Measurements from ENCODE around the gene CERS1.

CERS1 gene

GRCh38 chr19:18844806-18845329, 51.1 kb downstream of the CERS1 start:
- no peak for TF ChIP-seq CTCF (IDR thresholded peaks at IDR 0.05; ENCODE audit: extremely low read depth, missing control alignments)
- DNase-seq (ENCODE audit: low spot score) = no peak

- TF ChIP-seq CTCF (IDR thresholded peaks at IDR 0.05; ENCODE audit: extremely low read depth, missing control alignments) = no peak
- DNase-seq (ENCODE audit: low spot score) = no peak
Measured at GRCh38 chr19:18843960-18844359, 52.0 kb downstream of the CERS1 start.

- no peak for DNase-seq (ENCODE audit: low spot score)
- TF ChIP-seq CTCF (IDR thresholded peaks at IDR 0.05; ENCODE audit: extremely low read depth, missing control alignments) = no peak
Measured at GRCh38 chr19:18842166-18842565, 53.8 kb downstream of the CERS1 start.

GRCh38 chr19:18841400-18841799, 54.6 kb downstream of the CERS1 start:
- DNase-seq (ENCODE audit: low spot score) = no peak
- TF ChIP-seq CTCF (IDR thresholded peaks at IDR 0.05; ENCODE audit: extremely low read depth, missing control alignments) = no peak

- TF ChIP-seq CTCF (IDR thresholded peaks at IDR 0.05; ENCODE audit: extremely low read depth, missing control alignments) = no peak
- no peak for DNase-seq (ENCODE audit: low spot score)
Measured at GRCh38 chr19:18840288-18841267, 55.4 kb downstream of the CERS1 start.

GRCh38 chr19:18839465-18840287, 56.3 kb downstream of the CERS1 start:
- no peak for TF ChIP-seq CTCF (IDR thresholded peaks at IDR 0.05; ENCODE audit: extremely low read depth, missing control alignments)

GRCh38 chr19:18834644-18834984, 61.3 kb downstream of the CERS1 start:
- TF ChIP-seq CTCF (IDR thresholded peaks at IDR 0.05; ENCODE audit: extremely low read depth, missing control alignments) = no peak
- no peak for DNase-seq (ENCODE audit: low spot score)

More at GRCh38 chr19:18839465-18840287, 56.3 kb downstream of the CERS1 start:
- no peak for DNase-seq (ENCODE audit: low spot score)

All from GM20000 (cell line).